Measurements from ENCODE around the gene POMGNT1.

Gene POMGNT1

GRCh38 chr1:46210561-46210960, 12.3 kb upstream of the POMGNT1 start:
- DNase-seq (ENCODE audit: low spot score) = no peak

GRCh38 chr1:46206399-46206798, 8.2 kb upstream of the POMGNT1 start:
- DNase-seq (ENCODE audit: low spot score) = no peak

- no peak for DNase-seq (ENCODE audit: low spot score)
Measured at GRCh38 chr1:46205791-46206190, 7.6 kb upstream of the POMGNT1 start.

DNA sequence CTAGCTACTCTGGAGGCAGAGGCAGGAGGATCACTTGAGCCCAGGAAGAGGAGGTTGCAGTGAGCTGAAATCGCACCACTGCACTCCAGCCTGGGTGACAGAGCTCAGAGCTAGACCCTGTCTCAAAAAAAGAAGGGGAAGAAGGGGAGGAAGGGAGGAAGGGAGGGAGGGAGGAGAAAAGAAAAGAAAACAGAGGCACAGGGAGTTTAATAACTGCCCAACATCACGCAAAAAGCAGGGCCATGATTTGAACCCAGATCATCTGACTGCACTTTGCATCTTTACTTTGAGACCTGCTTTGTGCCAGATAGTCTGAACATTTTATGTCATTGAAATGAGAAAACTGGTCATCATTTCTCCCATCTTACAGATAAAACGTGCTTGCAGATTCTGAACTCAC, 6.9 kb upstream of the POMGNT1 start:
- no peak for DNase-seq (ENCODE audit: low spot score)

- DNase-seq (ENCODE audit: low spot score) = no peak
Measured at GRCh38 chr1:46204406-46204742, 6.1 kb upstream of the POMGNT1 start.

DNA sequence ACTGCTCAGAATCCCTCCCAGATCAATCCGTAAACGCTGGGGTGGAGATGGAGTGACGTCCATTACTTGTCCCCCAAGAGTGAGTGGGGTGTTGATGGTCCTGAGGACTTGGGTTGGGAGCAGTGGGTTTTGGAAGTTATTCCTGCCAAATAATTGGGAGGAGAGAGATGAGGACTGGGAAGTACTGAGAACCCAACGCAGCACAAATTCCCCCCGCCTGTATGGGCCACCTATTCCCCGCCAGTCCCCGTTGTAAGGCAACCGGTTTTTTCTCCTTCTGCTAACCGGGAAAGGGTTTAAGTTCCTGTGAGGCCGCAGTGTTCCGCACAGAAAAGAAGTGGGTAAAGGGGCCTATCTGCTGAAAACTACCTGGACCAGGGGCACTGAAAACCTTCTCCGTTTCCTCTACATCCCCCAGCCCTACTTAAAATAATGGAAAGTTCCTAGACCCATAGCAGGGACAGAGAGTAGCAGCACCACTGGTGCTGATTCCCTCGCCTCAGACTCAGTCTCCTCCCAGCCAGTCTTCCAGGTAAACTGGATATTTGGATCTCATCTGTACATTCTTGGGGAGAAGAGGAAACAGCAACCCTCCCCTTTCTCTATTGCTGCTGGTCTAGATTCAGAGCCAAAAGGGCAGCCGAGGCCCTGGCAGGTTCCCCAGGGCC, 5.6 kb upstream of the POMGNT1 start:
- no peak for DNase-seq (ENCODE audit: low spot score)

GRCh38 chr1:46199233-46199749, 1.1 kb upstream of the POMGNT1 start:
- DNase-seq (ENCODE audit: low spot score) = no peak

DNA sequence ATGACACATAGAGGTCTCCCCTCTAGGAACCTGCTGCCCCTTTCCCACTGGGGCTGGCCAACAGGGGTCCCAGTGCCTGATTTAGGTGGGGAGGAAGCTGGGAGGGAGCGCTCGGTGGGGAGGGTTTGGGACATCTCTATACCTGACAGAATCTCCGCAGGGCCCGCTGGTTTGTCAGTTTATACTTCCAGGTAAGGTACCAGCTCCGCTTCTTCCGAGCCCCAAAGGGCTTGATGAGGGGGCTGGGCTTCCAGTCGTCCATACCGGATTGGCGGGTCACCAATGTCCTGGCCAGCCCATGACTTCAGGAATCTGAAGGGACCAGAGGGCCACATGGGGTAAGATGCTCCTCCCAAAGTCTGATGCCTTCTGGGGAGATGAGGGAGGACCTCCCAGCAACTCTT, 672 bp downstream of the POMGNT1 start:
- no peak for DNase-seq (ENCODE audit: low spot score)

- DNase-seq (ENCODE audit: low spot score) = no peak
Measured at GRCh38 chr1:46196609-46197008, 1.6 kb downstream of the POMGNT1 start.

DNA sequence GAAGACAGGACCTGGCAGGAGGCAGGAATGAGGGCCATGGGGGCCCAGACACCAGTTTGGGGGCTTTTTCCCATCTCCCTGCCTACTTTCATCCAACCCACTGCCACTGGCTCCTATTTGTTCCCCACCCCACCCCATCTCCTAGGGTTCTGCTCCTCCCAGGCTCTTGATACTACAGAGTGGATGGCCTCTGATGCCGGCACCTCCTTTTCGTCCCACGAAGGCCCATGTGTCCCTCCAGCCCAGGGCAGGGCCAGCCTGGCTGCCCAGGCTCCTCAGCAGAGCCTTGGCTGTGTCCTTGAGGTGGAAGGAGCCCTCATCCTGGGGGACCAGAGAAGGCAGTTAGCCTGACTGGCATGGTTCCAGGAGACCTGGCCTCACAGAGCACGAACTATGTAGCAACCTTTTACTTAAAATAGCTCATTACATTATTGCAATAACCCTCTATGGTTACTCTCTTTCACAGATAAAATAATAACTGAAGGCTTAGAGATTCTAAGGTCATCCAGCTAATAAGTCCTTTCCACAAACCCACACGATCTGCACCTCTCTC, 3.5 kb downstream of the POMGNT1 start:
- no peak for DNase-seq (ENCODE audit: low spot score)

DNA sequence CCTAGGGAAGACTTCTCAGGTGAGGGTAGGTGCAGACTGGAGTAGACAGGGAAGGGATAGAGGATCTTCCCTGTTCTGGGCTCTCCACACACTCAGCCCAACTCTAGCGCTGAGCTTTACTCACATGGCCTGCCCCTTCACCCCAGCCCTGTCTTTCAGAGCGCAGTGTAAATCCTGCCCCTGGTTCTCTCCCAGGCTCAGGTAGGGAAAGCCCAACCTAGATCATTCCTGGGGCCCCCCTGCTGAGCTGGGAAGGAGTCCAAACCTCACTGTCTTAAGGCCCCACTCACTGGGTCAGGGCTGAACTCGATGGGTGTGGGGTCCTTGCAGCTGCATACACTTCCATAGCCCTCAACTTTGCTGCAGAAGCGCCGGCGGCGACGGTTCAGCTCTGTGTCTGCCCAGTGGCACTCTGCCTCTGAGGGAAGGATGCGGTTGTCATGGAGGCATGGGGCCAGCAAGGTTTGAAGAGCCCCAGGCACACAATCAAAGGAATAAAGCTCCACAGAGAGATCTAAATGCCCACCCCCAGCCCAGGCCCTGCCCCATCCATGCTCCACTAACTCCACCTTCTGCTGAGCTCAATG, 4.2 kb downstream of the POMGNT1 start:
- DNase-seq (ENCODE audit: low spot score) = no peak

DNA sequence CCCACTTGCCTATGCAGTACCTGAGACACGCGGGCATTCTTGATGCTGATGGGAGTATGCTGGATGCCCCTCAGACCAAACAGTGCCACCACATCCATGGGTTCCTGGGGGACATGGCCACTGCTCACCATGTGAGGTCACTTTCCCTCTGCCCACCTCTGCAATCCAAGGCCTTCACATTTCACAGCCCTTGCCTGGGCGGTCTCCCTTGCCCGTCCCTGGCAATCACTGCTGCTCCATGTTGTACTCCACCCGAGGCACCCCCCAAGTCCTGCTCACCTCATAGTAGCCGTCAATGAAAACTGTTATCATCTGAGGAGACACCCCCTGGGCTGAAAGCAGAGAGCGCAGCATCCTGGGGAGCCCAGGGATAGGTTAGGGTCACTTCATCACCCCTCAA, 4.9 kb downstream of the POMGNT1 start:
- no peak for DNase-seq (ENCODE audit: low spot score)

DNA sequence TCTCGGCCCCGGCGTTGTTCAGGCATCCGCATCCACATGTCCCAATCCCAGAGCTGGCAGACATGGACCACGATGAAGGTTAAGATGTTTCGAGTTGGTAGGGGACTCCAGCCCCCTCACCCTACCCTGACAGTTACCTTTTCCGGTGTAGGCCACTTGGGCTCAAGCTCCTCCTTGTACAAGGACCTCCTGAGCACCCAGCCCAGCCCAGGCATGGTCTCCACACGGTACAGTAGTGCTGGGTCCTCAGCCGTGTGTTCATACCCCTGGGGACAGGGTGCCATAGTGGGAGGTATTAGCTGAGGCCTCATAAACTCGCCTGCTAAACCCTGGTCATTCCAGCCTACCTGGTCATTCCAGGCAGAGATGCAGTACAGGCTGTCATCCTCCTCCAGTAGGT, 6.1 kb downstream of the POMGNT1 start:
- DNase-seq (ENCODE audit: low spot score) = no peak

DNA sequence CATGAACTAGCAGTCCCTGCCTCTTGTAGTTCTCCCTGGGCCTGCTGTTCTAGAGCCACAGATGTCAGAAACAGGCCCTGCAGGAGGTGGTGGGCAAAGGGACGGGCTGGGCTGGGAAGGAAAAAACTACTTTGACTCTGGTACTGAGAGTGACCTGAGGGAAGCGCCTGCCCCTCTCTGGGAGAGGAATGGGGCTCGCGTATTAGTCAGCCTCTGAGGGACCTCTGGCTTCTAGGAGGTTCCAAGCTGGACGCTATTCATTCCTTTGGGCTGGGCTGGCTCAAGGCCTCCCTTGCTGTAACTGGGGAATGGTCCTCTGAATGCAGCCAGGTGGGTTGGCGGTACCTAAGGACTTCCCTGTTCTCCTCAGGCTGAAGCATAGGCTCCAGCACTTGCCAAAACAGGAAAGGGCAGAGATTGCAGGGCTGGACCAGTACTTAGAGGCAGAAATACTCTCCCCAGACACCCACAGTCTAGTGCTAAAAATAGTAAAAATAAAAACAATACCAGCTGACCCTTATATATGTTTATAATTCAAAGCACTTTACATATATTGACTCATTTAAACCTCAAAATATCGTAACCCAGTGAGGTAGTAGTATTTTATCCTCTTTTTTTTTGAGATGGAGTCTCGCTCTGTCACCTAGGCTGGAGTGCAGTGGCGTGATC, 7.1 kb downstream of the POMGNT1 start:
- DNase-seq (ENCODE audit: low spot score) = no peak

- no peak for DNase-seq (ENCODE audit: low spot score)
Measured at GRCh38 chr1:46190539-46190938, 7.7 kb downstream of the POMGNT1 start.

DNA sequence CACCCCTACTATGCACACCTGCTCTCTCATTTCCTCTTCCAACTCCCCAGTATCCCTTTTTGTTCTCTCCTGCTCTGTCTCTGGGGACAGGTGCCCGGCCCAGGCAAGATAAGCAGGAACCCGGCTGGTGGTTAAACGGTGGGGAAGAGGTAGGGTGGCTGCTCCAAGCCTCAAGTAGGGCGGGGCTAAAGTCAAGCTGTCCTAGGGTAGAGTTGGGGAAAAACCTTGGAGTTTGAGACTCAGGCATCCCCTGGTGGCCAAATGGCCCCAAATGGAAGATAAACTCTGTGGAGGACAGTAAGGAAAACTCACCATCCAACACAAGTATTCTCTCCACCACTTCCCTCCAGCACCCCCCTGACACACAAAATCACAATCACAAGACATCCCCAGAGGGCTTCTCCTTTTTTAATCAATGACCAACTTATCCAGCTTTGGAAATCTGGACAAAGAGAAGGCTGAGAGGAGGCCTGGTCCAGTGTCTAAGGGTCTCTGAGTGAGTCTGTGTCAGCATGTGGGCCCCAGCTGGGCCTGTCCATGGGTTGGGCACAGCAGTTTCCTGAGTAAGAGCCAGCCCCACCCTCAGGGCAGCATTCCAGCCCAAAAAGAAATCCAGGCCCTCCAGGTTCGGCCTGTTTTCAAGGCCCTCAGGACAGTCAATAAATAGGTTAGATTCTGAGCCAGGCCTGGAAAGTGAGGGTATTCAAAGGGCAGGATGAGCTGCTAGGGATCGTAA, 9.8 kb downstream of the POMGNT1 start:
- DNase-seq (ENCODE audit: low spot score) = no peak

DNA sequence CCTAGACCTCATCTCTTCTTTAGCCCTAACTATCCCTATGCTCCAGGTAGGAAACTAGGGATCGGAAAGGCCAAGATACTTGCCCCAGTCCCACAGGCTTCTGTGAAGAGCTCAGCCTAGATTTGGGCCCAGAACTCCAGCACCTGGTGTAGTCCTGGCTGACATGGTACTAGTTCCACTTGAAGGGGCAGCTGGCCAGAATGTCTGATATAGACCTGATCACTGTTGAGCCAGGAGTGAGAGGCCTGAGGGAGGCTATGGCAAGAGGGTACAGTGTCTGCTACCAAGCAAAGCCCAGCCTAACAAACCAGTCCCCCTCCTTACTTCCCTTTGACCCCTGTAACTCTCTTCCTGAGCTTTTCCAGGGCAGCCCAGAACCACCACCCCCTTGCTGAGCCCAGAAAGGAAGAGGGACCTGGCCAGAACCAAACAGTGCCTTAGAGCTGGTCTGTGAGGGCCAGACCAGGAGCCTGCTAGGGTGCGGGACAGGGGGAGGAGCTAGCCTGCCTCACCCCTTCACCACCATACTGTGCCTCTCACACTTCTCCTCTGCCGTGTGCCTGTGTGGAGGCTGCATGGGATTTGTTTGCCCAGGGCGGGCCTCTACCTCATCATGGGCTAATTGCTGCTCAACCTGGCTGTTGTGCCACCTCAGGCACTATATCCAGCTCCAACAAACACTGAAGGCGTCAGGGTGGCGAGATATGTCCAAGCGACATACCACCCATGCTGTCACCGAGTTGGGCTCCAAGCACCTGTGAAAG, 10.9 kb downstream of the POMGNT1 start:
- DNase-seq (ENCODE audit: low spot score) = no peak

DNA sequence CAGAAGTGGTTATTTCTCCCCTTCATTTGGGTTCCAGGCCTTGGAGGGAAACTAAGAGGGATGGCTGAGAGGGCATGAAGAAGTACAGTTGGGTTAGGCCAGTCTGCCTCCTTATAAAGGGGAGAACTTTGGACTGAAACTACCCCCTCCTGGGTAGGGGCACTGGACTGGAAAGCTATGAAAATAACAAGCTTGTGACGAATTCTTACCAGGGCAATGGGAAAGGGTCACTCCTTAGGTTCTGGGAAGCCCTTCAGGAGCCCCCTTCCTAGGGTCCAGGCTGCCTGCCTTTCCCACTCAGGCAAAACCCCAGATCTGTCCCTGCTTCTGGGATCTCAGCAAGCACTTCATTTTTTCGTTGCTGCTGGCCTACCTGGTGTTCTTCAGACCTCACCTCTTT, 12.2 kb downstream of the POMGNT1 start:
- no peak for DNase-seq (ENCODE audit: low spot score)

GRCh38 chr1:46184920-46185658, 13.1 kb downstream of the POMGNT1 start:
- DNase-seq (ENCODE audit: low spot score) = no peak

DNA sequence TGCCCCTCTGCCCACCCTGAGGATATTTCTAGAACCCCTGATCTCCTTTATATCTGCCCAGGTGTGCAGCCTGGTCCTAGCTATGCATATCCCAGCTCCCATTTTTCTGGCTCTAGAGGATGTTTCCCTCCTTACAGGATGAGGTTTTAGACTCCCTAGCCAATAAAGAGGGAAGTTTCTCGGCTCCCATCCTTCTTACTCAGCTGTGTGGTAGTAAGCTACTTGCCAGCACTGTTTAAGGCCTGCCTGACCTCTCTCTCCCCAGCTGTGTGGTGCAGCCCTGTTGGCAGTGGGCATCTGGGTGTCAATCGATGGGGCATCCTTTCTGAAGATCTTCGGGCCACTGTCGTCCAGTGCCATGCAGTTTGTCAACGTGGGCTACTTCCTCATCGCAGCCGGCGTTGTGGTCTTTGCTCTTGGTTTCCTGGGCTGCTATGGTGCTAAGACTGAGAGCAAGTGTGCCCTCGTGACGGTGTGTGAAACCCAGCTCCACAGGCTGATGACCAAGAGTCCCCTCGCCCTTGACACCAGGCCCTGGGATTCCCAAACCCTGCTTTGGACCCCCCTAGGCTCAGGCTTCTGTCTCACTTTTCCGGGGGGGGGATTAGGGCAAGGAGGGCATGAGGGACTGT, 14.2 kb downstream of the POMGNT1 start:
- DNase-seq (ENCODE audit: low spot score) = no peak
